GM12878 (cell line): ENCODE data around the gene NRG3. TPM values are rescaled to one million over a fixed set of nuclear protein-coding genes. Genes with fewer than 3 reads are reported as not detected.

Experiments used
- ATAC-seq: fragments of 200-7000 bp; cut with Tn5 transposase; 3 replicates; pipeline ENCODE4 v1.9.1; 2020; ENCODE audit warnings: mild to moderate bottlenecking, moderate library complexity
- BruUV-seq: library from RNA; stranded (reverse); fragments of 400-500 nt; replicated peaks from 2 replicates; lab custom pipeline; 2021; lab: Mats Ljungman, UMichigan
- CTCF ChIA-PET: fragments of 300-600 bp; sonication (Branson Sonifier 250); formaldehyde crosslinking; extraction: SDS; loops from one replicate; lab custom pipeline; 2021; ENCODE audit warnings: inconsistent platforms; lab: Yijun Ruan, JAX
- POLR2A ChIA-PET: fragments of 350-600 bp; formaldehyde crosslinking; extraction: SDS; loops from one replicate; lab custom pipeline; 2021; ENCODE audit warnings: inconsistent platforms; lab: Charles Lee
- RAD21 ChIA-PET: fragments of 300-600 bp; sonication (Branson Sonifier 250); formaldehyde crosslinking; loops from one replicate; lab custom pipeline; 2023; ENCODE audit warnings: antibody characterized with exemption; ENCODE audit not compliant: unreplicated experiment; lab: Charles Lee
- SMC1A ChIA-PET: fragments of 300-600 bp; sonication (Branson Sonifier 250); formaldehyde crosslinking; loops from one replicate; lab custom pipeline; 2023; ENCODE audit not compliant: unreplicated experiment, uncharacterized antibody; lab: Charles Lee
- DNase-seq: peaks from one replicate; pipeline ENCODE4 v3.0.0-alpha.2; 2011; ENCODE audit warnings: low read depth, low spot score
- FAIRE-seq: peaks from 3 replicates; lab custom pipeline; 2011; peaks lifted over from hg19 to GRCh38; lab: Jason Lieb, UNC
- H2AFZ ChIP-seq: 2 replicates; pipeline ENCODE4 v1.6.0; 2011; ENCODE audit warnings: low read depth, low read length, control low read depth; ENCODE audit not compliant: control insufficient read depth
- H3K27ac ChIP-seq: 2 replicates; pipeline ENCODE4 v1.5.1; 2011; ENCODE audit warnings: control low read depth; ENCODE audit not compliant: control insufficient read depth, insufficient read depth
- H3K27me3 ChIP-seq, 2 experiments: replicated peaks in 1 of 2; 2 replicates each; pipeline versions ENCODE4 v1.6.0 to v1.6.1; 2011; ENCODE audit warnings: low read length in 1 of 2; ENCODE audit not compliant: control insufficient read depth in 2 of 2, insufficient read depth in 2 of 2
- H3K36me3 ChIP-seq, 2 experiments: 2 replicates each; pipeline ENCODE4 v1.5.1; 2011; ENCODE audit warnings: low read length in 1 of 2; ENCODE audit not compliant: control insufficient read depth in 2 of 2, insufficient read depth in 2 of 2
- H3K4me1 ChIP-seq: 2 replicates; pipeline ENCODE4 v1.6.1; 2011; ENCODE audit warnings: mild to moderate bottlenecking, low read length, moderate library complexity, mixed read lengths; ENCODE audit not compliant: control insufficient read depth, insufficient read depth
- H3K4me2 ChIP-seq: 2 replicates; pipeline ENCODE4 v1.6.0; 2011; ENCODE audit warnings: control low read depth; ENCODE audit not compliant: control insufficient read depth, insufficient read depth
- H3K4me3 ChIP-seq: fragments of 200-600 bp; sonication (generic); 2 replicates; pipeline ENCODE4 v1.5.1; 2016
- H3K79me2 ChIP-seq: 2 replicates; pipeline ENCODE4 v1.6.0; 2011; ENCODE audit warnings: low read length; ENCODE audit not compliant: control insufficient read depth, insufficient read depth
- H3K9ac ChIP-seq: 2 replicates; pipeline ENCODE4 v1.8.0; 2011; ENCODE audit warnings: low read length, control low read depth, mixed read lengths; ENCODE audit not compliant: control insufficient read depth, insufficient read depth
- H3K9me3 ChIP-seq: replicated peaks from 3 replicates; pipeline ENCODE4 v1.5.1; 2011; ENCODE audit warnings: mild to moderate bottlenecking, low read length; ENCODE audit not compliant: control insufficient read depth, insufficient read depth
- H4K20me1 ChIP-seq: 2 replicates; pipeline ENCODE4 v1.6.0; 2011; ENCODE audit not compliant: control insufficient read depth, insufficient read depth
- ELK1 ChIP-seq: IDR thresholded peaks from 2 replicates; pipeline ENCODE4 v1.6.1; 2012; ENCODE audit warnings: low read depth, low read length, improper control_type of control experiment
- GABPA ChIP-seq: IDR thresholded peaks from 2 replicates; pipeline ENCODE4 v1.6.1; 2014; ENCODE audit warnings: antibody characterized with exemption, low read depth, mild to moderate bottlenecking, inconsistent platforms
- MTA2 ChIP-seq: fragments of 450-650 bp; IDR thresholded peaks from 2 replicates; pipeline ENCODE4 v1.6.1; 2016; ENCODE audit warnings: low read depth, mild to moderate bottlenecking, moderate library complexity
- RAD21 ChIP-seq: IDR thresholded peaks from 2 replicates; pipeline ENCODE4 v1.6.1; 2011; ENCODE audit warnings: mild to moderate bottlenecking, low read depth, low read length, moderate library complexity; ENCODE audit not compliant: insufficient read depth
- SPI1 ChIP-seq: IDR thresholded peaks from 2 replicates; pipeline ENCODE4 v1.6.1; 2011; ENCODE audit warnings: low read depth, mild to moderate bottlenecking, low read length, moderate library complexity, borderline replicate concordance; ENCODE audit not compliant: insufficient read depth
- SUPT20H ChIP-seq: IDR thresholded peaks from 2 replicates; pipeline ENCODE4 v1.6.1; 2011; ENCODE audit warnings: low read depth, mild to moderate bottlenecking, low read length, moderate library complexity, borderline replicate concordance; ENCODE audit not compliant: control insufficient read depth
- TCF7 ChIP-seq: IDR thresholded peaks from 2 replicates; pipeline ENCODE4 v1.6.1; 2014; ENCODE audit warnings: antibody characterized with exemption, borderline replicate concordance
- WGBS: methylation state at CpG from one replicate; pipeline ENCODE4 v1.1.6; 2016; ENCODE audit warnings: low lambda C conversion rate; ENCODE audit not compliant: insufficient replicate concordance, insufficient coverage; ENCODE audit errors: missing lambda C conversion rate; 5-methylcytosine and 5-hydroxymethylcytosine counted together
- in situ Hi-C: fragments of 300-500 bp; cut with MboI; formaldehyde crosslinking; loops from 9 replicates; pipeline ENCODE4 v1.14.3; 2018; ENCODE audit warnings: mixed read lengths
- intact Hi-C: fragments of 100-400 bp; cut with micrococcal nuclease; formaldehyde crosslinking; loops from one replicate; pipeline ENCODE4 v1.14.2; 2022; ENCODE audit not compliant: unreplicated experiment
- polyA plus RNA-seq, 11 experiments: library from polyadenylated mRNA; depleted of rRNA in 4 of 11; unstranded in 6 of 11; stranded (reverse) in 5 of 11; fragments of >200 nt; fragmentation: Nextera tagmentation in 4 of 11; fragmentation: Illumina TruSeq in 1 of 11; extraction: Ambion mirVana in 4 of 11; extraction: Trizol in 1 of 11; gene quantifications; 1 replicate in 1 of 11; 2 replicates in 10 of 11; pipeline versions ENCODE4 v1.2.1 to v1.2.3, GENCODE V29; 2011 to 2016; ENCODE audit warnings: inconsistent platforms in 2 of 11, missing spikeins in 2 of 11, low read depth in 1 of 11
- total RNA-seq, 4 experiments: library from RNA; depleted of rRNA in 3 of 4; stranded (reverse); fragments of >200 nt in 3 of 4; fragmentation: Illumina TruSeq in 1 of 4; extraction: Trizol in 1 of 4; gene quantifications; 2 replicates each; pipeline versions ENCODE4 v1.2.1 to v1.2.3, GENCODE V29; 2013 to 2021

NRG3 gene
- total and polyA plus RNA-seq, 10 of the 15 experiments (the other 5 are each of a cell fraction or from before 2014, with no cell fraction given) = 0.03 to 0.41 (median 0.17) TPM; not detected in 3

GRCh38 chr10:82160307-82160706 lies 285.3 kb downstream of the NRG3 start (continued):
- TF ChIP-seq SUPT20H (no peak), RAD21 (no peak), GABPA (no peak), ELK1 (no peak), MTA2 (no peak)
- TF ChIP-seq, all 136 proteins: peak for 0

GRCh38 chr10:82161264-82161663 lies 286.3 kb downstream of the NRG3 start:
- ChIA-PET SMC1A (no interaction called here), CTCF (no interaction called here), RAD21 (no interaction called here), POLR2A (no interaction called here)
- H2AFZ ChIP-seq = no peak overlapping the region
- H3K4me1 ChIP-seq = no peaks in the 10 kb centered on the region
- TF ChIP-seq TCF7 (no peak), SPI1 (peak; percentile 43; the same call in 1 of the 2 replicates)
- no peak overlapping the region for H3K27ac ChIP-seq
- no peaks in the 10 kb centered on the region for H3K27me3 ChIP-seq
- H3K79me2 ChIP-seq = no peaks in the 10 kb centered on the region
- FAIRE-seq (no peak), ATAC-seq (no peak), DNase-seq (no peak)
- intact Hi-C loops = no loop called here
- no peaks in the 10 kb centered on the region for H3K36me3 ChIP-seq
- no peaks in the 10 kb centered on the region for H3K9me3 ChIP-seq
- 4% methylated on average over 2 of the region's 2 CpGs for WGBS
- H3K4me2 ChIP-seq = no peak overlapping the region
- no TSS peak for BruUV-seq
- H3K4me3 ChIP-seq = no peak overlapping the region
- in situ Hi-C loops = no loop called here
- H4K20me1 ChIP-seq = no peaks in the 10 kb centered on the region
- no peak overlapping the region for H3K9ac ChIP-seq
